GM12874 (cell line): ENCODE data around the gene KLF7.

Experiments
- CTCF ChIP-seq: IDR thresholded peaks from 2 replicates; pipeline ENCODE4 v1.5.1; 2011; ENCODE audit warnings: low read depth, mild to moderate bottlenecking, control low read depth, low read length, moderate library complexity; ENCODE audit not compliant: insufficient read depth

Gene KLF7

GRCh38 chr2:207154556-207155510, 10.9 kb downstream of the KLF7 start:
- no peak for TF ChIP-seq CTCF

GRCh38 chr2:207153266-207153975, 12.3 kb downstream of the KLF7 start:
- no peak for TF ChIP-seq CTCF

- TF ChIP-seq CTCF, result no peak
Measured at GRCh38 chr2:207151048-207151447, 14.7 kb downstream of the KLF7 start.

GRCh38 chr2:207150284-207150683, 15.5 kb downstream of the KLF7 start:
- TF ChIP-seq CTCF, result no peak

- TF ChIP-seq CTCF, result no peak
Measured at GRCh38 chr2:207149249-207150213, 16.2 kb downstream of the KLF7 start.

- no peak for TF ChIP-seq CTCF
Measured at GRCh38 chr2:207148020-207148419, 17.7 kb downstream of the KLF7 start.
